GM19035 (cell line): ENCODE results near the gene TUBGCP2.
A peak's percentile ranks its signal among the peaks of the same experiment; 100 is the strongest.

Source experiments
- ATAC-seq: cut with Tn5 transposase; IDR thresholded peaks from one replicate; pipeline ENCODE4 v1.9.1; 2021; ENCODE audit not compliant: unreplicated experiment

The TUBGCP2 gene

DNA sequence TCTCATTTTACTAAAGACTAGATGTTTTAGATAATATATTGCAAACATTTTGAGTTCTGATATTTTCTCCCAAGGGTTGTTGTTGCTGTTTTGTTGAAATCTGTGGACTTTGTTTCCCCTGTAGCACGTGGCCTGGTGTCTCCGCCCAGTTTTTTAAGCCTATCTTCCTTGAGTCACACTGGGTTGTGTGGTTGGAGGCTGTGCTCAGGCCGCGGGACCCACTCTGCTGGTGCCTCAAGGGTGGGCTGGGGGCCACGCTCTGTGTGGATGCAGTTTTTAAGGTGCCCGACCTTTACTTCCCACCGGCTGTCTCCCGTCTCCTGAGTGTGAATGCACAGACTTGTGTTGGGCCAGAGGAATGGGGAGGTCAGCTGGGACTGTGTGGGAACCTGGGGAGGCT is 34.3 kb upstream of the TUBGCP2 start:
- no peak for ATAC-seq

DNA sequence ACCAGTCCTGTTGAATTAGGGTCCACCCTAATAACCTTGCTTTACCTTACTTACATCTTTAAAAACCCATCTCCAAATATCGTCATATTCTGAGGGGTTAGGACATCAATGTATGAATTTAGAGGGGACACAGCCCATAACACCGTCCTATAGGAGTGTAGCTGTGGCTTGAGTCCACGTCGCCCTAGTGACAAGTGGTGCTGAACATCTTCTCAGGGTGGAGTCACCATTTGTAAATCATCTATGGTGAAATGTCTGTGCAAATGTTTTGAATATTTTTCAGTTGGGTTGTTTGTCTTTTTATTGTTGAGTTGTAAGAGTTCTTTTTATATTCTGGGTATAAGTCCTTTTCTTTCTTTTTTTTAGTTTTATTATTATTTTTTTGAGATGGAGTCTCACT is 33.3 kb upstream of the TUBGCP2 start:
- ATAC-seq = no peak

DNA sequence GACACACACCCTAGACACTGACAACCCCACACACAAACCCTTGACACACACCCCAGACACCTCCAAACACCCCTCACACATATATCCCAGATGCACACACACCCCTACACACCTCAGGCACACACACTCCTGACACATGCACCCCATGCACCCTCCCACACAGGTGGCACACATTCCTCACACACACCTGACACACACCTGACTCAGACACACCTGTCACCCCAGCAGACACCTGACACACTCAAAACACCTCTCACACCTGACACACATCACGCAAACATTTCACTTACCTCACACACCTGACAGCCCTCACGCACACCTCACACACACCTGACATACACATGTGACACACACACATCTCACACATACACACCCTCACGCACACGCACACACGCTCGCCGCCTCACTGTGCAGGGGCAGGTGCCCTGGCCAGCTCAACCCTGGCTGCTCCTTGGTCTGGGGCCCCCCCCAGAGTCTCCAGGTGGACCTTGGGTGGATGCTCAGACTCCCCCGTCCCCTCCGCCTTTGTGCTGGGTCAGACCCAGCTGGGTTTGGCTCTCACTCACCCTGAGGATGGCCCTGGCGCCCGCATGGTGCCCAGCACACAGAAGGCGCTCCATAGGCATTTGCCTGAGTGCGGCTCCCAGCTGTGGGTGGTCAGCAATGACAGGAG is 31.2 kb upstream of the TUBGCP2 start:
- ATAC-seq = no peak

DNA sequence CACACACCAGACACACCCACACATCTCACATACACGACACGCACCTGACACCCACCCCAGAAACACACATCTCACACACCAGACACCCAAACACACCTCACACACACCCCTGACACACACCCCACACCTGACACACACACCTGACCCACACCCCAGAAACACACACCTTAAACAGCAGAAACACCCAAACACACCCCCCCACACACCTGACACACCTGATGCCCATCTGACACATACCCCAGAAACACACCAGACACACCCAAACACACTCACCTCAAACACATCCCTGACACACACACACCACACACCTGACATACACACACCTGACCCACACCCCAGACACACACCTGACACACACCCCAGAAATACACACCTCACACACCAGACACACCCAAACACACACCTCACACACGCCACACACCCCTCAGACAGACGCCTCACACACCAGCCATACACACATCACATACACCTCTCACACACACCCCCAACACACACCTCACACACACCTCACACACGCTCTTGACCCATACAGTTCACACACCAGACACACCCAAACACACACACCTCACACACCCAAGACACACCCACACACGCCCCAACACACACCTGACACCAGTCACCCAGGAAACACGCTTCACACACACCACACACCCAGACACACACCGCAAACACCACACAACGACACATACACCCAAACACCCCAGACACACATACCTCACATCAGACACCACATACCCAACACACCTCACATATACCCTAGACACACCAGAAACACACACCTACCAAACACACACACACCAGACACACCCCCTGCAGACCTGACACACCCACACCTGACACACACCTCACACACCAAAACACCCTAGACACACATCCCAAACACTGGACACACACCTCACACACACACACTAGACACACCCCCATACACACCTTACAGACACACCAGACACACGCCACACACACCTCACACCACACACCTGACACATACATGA is 29.7 kb upstream of the TUBGCP2 start:
- no peak for ATAC-seq

DNA sequence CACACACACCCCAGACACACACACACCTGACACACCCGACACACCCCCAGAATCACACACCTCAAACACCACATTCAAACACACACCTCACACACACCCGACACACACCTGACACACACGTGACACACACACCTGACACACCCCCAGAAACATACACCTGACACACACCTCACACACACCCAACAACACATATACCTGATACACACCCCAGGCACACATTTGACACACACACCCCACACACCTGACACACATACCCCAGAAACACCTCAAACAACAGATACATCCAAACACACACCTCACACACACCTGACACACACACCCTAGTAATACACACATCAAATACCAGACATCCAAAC is 28.7 kb upstream of the TUBGCP2 start:
- no peak for ATAC-seq

DNA sequence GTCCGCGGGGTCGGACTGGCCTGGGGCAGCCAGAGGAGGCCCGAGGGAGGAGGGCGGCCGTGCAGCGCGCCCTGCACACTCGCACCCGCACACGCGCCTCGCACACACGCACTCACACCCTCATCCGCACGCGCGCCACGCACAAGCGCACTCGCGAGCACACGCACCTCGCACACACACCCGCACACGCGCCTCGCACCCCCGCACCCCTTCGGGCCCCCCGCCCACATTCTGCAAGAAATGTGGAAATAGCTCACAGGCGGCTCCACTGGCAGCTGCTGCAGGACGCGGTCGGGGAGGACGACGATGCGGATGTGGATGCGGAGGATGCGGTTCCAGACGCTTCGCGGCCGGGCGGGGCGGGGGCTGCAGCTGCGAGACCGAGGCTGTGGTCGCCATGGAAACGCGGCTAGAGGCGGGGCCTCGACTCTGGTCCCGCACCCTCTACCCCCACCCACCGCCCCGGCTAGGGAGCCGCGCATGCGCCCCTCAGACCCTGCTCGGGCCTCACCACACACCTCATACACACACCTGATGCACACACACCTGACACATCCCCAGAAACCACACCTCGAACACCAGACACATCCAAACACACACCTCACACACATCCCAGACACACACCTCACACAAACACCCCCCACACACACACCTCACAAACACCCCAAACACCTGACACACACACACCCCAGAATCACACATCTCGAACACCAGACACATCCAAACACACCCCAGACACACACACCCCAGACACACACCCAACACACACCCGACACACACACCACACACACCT is 28.1 kb upstream of the TUBGCP2 start, which contains the start of gene CALY:
Gene CALY (minus strand): TSS at position 320 of the 793 bp plus-strand sequence. CDS start 7,907 bp downstream, outside the sequence.
- no peak for ATAC-seq

DNA sequence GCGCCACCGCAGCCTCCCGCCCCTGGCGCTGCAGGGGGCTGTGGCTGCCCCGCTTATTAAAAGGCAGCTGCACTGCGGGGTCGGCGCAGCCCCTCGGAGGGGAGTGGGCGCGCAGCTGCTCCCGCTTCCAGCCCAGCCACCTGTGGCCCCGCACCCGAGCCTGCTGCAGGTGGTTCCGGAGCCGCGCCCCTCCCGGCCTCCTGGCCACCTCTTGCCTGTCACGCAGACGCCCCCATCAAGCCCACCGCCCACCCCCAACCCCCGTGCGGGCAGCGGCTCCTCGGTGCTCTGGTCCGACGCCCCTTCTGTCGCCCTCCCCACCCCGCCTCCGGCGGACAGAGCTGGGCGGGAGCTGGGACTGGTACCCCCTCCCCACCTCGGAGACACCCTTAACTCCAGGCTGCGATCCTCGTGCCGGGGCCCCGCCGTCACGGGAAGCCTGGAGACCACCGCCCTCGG is 27.5 kb upstream of the TUBGCP2 start:
- no peak for ATAC-seq

DNA sequence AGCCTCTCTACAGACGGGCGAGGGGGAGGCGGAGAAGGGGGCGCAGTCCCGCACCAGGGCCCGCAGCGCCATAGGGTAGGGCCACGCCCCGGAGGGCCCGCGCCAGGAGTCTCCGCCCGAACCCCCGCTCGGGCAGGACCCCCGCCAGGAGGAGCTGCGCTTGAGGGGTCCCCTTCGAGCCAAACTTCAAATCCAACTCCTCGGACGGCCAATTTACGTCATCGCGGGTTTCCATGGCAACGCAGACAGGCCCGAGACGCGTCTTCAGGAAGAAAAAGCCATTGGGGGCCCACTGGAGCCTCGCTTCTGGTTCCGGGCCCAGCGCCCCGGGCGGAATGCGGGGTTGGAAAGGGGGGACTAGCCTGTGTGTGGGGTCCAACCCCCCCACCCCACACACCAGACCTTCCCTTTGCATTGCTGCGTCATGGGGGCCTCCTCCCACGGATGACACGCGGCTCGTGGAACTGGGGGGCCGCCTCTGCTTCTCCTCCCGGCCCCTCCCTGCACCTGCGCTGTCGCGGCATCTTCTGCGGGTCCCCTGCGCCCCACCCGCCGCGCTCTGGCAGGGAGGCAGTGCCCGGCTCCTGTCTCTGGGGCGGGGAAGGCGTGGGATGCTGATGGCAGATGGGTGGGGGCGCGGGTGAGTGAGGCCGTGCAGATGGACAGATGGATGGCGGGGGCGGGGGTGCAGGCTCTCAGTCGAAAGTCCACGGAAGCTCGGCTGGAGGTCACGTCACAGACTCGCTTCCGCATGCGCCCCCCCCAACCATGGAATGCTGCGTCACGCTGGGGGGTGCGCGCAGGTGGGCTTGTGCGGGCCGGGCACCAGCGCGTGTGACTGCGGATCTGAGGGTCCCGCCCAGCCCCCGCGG is 26.8 kb upstream of the TUBGCP2 start:
- no peak for ATAC-seq

DNA sequence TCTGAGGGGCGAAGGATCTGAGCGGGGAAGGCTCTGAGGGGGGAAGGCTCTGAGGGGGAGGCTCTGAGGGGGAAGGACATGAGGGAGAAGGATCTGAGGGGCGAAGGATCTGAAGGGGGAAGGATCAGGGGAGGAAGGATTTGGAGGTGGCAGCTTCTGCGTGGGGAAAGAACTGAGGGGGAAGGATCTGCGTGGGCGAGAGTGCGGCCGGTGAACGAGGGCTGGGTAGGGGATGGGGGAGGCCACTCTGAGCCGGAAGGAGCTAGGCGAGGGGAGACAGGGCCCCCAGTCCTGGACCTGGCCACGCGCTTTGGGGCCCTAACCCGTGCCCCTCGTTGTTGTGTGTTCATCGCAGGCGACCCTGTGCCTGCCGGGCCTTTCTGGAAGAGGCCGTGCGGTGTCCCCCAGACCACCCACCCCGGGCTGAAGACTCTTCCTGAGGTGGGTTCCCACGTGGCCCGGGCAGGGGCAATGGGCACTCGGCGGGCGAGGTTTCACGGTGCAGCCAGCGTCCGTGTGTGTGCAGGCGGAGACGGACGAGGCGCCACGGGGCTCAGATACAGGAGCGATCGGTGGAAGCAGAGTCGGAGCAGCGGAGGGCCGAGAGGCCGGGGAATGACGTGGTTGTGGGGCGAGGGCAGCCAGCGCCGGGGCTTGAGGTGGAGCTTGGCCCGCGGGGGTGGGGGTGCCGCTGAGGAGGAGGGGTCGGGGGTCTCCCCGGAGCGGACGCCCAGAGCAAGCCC is 26.0 kb upstream of the TUBGCP2 start:
- ATAC-seq = no peak

DNA sequence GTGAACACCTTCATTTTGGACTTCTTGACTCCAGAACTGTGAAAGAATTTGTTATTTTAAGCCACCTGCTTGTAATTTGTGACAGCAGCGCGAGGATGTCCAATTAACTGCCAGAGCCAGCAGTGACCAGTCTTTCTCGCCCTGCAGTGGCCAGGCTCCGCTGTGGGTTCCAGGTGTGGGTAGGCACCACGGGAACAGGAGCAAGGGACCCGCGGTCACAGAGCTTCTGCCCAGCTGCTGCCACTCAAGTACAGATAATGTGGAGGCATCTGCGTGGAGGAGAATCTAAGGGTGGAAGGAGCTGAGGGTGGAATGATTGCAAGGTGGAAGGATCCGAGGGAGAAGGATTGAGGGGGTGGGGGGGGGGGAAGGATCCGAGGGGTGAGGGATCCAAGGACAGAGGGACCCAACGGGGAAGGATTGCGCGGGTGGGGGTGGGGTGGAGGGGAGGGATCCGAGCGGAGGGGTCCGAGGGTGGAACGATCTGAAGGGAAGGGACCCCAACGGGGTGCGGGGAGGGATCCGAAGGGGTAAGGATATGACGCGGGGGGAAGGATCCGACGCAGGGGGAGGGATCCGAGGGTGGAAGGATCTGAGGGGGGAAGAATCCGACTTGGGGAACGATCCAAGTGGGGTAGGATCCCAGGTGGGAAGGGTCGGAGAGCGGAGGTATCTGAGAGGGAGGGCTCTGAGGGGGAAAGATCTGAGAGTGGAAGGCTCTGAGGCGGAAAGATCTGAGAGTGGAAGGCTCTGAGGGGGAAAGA is 24.4 kb upstream of the TUBGCP2 start:
- no peak for ATAC-seq

DNA sequence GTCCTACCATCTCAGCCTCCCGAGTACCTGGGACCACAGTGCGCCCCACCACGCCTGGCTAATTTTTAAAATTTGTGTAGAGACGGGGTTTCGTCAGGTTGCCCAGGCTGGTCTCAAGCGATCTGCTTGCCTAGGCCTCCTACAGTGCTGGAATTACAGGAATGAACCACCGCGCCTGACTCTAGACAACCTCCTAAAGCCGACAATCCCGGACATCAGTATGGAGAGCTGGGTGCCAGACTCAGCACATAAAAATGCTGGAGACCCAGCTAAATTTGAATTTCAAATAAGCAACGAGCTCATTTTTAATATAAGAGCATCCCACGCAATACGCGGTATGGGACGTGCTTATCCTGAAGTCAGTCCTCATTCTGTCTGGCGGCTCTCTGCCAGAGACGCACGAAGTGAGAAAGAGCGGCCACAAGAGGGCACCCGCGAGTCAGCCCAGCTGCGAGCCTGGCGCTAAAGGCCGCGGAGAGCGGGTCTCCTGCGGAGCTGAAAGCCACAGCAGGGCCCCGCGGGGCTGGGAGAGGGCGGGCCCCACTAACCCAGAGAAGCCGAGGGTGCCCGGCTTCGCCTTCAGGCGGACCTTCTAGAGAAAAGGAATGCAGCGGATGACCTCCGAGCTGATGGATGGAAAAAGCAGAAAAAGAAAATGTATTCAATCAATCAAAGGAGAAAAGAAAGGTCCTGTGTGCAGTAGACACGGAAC is 21.0 kb upstream of the TUBGCP2 start:
- ATAC-seq = peak; percentile 87

DNA sequence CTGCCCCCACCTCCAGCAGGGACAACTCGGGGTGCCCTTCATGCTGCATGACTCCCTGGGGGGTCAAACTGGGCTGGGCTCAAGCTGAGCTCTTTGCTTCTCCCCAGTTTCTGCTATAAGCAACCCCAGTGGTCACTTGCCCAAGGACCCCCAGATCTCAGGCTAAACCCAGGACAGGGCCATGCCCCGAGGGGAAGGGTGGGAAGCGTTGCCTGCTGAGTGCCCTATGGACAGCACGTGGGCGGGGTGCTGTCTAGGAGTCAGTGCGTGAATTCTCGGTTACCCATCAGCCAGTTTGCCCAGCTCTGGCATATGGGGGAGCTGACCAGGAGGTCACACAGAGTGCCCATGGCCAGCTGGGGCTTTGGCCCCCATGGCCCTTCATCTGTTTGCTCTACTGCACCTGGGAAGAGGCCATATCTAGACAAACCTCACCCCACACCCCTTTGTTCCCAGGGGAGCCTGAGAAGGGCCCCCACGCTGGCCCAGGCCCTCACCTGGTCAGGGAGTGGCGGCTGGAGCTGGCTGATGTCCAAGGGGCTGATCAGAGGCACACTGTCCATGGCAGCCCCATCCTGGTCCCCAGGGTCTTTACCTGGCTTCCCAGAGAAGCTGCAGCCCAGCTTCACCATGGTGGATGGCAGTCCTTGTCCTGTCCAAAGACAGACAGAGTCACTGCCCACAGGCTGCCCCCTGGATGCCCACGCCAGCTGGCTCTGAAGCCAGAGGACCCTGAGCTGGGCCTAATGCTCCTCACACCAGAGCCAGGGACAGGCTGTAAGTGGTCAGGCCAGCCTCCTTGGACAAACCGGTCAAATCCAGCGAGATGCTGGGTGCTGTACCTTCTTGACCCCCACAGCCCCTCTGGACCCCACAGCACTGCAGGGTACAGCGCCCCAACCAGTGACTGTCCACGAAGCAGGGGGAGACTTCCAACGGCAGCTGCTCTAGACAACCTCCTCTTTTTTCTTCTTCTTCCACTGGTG is 20.0 kb upstream of the TUBGCP2 start:
- no peak for ATAC-seq

DNA sequence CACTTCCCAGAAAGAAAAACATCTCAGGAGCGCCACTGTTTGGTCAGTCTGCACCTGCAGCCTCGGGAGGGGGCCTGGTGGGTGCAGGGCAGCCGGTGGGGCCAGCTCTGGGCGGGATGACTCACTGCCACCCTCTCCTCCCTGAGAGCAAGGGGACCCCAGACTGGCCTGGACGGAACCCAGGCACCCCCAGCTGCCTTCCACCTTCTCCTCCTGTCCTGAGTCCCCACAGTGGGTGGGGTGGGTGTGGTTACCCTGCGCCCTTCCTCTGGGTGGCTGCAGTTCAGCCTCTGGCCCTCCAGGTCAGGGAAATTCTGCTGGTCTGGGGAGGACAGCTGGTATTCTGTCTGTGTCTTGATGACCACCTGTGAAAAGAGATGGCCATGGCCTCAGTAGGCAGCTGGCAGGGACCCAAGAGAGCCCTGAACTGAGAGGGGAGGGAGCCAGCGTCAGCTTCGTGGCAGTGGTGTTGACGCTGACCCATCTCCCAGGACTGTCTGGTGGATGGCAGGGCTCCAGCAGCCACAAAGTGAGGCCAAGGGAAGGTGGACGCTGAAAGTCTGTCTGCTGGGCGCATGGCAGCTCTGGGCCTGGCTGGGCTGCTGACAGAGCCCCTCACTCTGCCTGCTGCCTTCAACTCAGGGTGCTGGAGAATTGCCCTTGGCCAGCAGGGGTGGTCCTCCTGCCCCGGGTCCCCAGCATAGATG is 19.1 kb upstream of the TUBGCP2 start:
- ATAC-seq = no peak

DNA sequence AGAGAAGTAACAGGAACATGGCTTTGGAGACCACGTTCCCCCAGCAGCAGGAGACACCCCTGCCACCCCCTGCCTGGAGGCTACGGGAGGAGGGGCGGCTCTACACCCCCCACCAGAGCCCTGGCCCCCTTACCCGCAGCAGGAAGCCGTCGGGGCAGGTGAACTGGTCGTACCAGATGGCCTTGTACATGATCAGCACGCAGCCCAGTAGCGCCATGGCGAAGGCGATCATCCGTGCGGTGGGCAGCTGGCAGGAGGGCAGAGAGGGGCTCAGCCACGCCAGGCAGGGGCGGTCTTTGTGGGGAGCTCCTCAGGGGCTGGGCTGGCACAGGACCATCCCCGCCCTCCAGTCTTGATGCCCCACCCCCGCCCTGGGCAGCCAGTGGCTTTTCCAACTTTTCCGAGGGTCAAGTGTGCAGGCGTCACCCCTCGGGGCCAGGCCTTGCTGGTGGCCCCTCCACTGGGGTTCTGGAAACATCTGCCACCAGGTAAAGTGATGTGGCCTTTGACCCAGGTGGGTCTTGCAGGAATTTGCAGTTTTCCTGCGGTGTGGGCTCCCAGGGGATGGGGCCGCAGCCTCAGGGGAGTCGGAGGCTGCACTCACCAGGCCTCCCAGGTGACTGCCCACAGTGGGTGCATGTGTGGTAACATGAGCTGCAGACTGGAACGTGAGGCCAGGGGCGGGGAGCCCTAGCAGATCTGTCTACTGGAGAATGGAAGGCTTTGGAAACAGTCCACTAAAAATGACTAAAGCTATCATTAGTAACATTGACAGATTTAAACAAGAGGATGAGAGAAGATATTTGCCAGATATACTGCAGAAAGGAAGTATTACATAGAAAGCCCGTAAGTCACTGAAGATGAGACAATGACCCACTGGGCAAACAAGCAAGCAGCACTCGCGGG is 18.3 kb upstream of the TUBGCP2 start:
- ATAC-seq = no peak

DNA sequence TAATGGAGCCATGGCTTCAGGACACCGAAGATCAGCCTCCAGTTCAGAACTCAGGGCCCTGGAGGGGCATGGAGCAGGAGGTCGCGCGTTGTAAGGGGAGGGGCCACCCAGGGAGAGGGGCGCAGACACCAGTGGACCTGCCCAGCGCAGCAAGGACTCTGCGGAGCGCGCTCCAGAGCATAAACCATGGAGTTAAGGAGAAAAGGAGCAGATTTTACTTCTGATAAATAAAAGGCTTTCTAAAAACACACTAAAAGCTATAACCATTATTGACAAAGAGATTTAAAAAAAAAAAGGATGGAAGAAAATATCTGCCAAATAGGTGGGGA is 17.5 kb upstream of the TUBGCP2 start:
- no peak for ATAC-seq
